IPS-NIHi7 (cell line): ENCODE data around the gene INTS11.

Source experiments
- DNase-seq: peaks from one replicate; pipeline ENCODE4 v3.0.0; 2012; ENCODE audit warnings: mixed read lengths; ENCODE audit errors: extremely low spot score

INTS11 gene

GRCh38 chr1:1285102-1285571 lies 39.3 kb downstream of the INTS11 start:
- no peak for DNase-seq

GRCh38 chr1:1284221-1285101 lies 40.0 kb downstream of the INTS11 start:
- DNase-seq, result no peak

GRCh38 chr1:1283821-1284220 lies 40.6 kb downstream of the INTS11 start:
- peak; percentile 59 for DNase-seq

GRCh38 chr1:1282998-1283397 lies 41.5 kb downstream of the INTS11 start:
- no peak for DNase-seq

- DNase-seq, result no peak
These were observed 42.7 kb downstream of the INTS11 start for GRCh38 chr1:1281533-1282321.

- DNase-seq, result no peak
These were observed 43.5 kb downstream of the INTS11 start for GRCh38 chr1:1280782-1281481.

GRCh38 chr1:1279028-1279427 lies 45.4 kb downstream of the INTS11 start:
- no peak for DNase-seq

GRCh38 chr1:1278620-1279019 lies 45.8 kb downstream of the INTS11 start:
- DNase-seq, result no peak

- DNase-seq, result no peak
These were observed 48.6 kb downstream of the INTS11 start for GRCh38 chr1:1275836-1276235.

GRCh38 chr1:1274931-1275431 lies 49.5 kb downstream of the INTS11 start:
- no peak for DNase-seq

- no peak for DNase-seq
These were observed 50.0 kb downstream of the INTS11 start for GRCh38 chr1:1274299-1274930.

- DNase-seq, result peak; percentile 99
These were observed 50.8 kb downstream of the INTS11 start, which contains the start of gene UBE2J2 for GRCh38 chr1:1273512-1274298. UBE2J2 (minus strand) TSS chr1:1273854; CDS start chr1:1267992, 5,862 bp downstream.

- DNase-seq, result no peak
These were observed 51.3 kb downstream of the INTS11 start for GRCh38 chr1:1273209-1273511.

GRCh38 chr1:1272341-1273208 lies 51.9 kb downstream of the INTS11 start:
- no peak for DNase-seq

- DNase-seq, result no peak
These were observed 53.6 kb downstream of the INTS11 start for GRCh38 chr1:1270813-1271212.

- DNase-seq, result no peak
These were observed 56.2 kb downstream of the INTS11 start for GRCh38 chr1:1268284-1268682.

- DNase-seq, result no peak
These were observed 56.8 kb downstream of the INTS11 start for GRCh38 chr1:1267488-1268283.

GRCh38 chr1:1264868-1265272 lies 59.6 kb downstream of the INTS11 start:
- DNase-seq, result peak; percentile 67

- DNase-seq, result no peak
These were observed 60.4 kb downstream of the INTS11 start for GRCh38 chr1:1264026-1264425.
